Activated CD4-positive, alpha-beta T cell treated with anti-CD3 and anti-CD28 coated beads, Interleukin-2, amount 10 ng/mL, durations not matched to agents 7 days and 5 days (primary cell): ENCODE results near the gene CRISPLD2. TPM values are rescaled to one million over a fixed set of nuclear protein-coding genes. Genes with fewer than 3 reads are reported as not detected.

Experiments
- CTCF ChIA-PET: fragments of 350-600 bp; sonication (Branson Sonifier 250); formaldehyde crosslinking; loops from one replicate; lab custom pipeline; 2021; ENCODE audit warnings: antibody characterized with exemption; lab: Charles Lee
- POLR2A ChIA-PET: fragments of 350-600 bp; sonication (Branson Sonifier 250); formaldehyde crosslinking; loops from one replicate; lab custom pipeline; 2021; ENCODE audit warnings: antibody characterized with exemption; lab: Charles Lee
- DNase-seq: peaks from one replicate; pipeline ENCODE4 v3.0.0-alpha.2; 2020
- H3K27ac Mint-ChIP-seq: one replicate; pipeline ENCODE4 v1.8.0; 2021; ENCODE audit warnings: mild to moderate bottlenecking, moderate library complexity, mixed read lengths
- H3K27me3 Mint-ChIP-seq: one replicate; pipeline ENCODE4 v1.8.0; 2021; ENCODE audit warnings: mixed read lengths
- H3K36me3 Mint-ChIP-seq: one replicate; pipeline ENCODE4 v1.8.0; 2021; ENCODE audit warnings: low read depth, mixed read lengths
- H3K4me1 Mint-ChIP-seq: one replicate; pipeline ENCODE4 v1.8.0; 2021; ENCODE audit warnings: mixed read lengths
- H3K4me3 Mint-ChIP-seq: one replicate; pipeline ENCODE4 v1.8.0; 2021; ENCODE audit warnings: mild to moderate bottlenecking, moderate library complexity, mixed read lengths
- H3K9me3 Mint-ChIP-seq: one replicate; pipeline ENCODE4 v1.8.0; 2021; ENCODE audit warnings: mixed read lengths
- total RNA-seq, 2 experiments: library from RNA; stranded (reverse); gene quantifications; one replicate each; pipeline ENCODE4 v1.2.3, GENCODE V29; 2021

The CRISPLD2 gene
- total RNA-seq, 2 experiments from 2014 or later: 0.25 to 0.27 TPM

GRCh38 chr16:84891149-84891795, 71.5 kb downstream of the CRISPLD2 start:
- no peak overlapping the region for H3K27ac Mint-ChIP-seq
- POLR2A ChIA-PET: no interaction called here
- no peaks in the 10 kb centered on the region for H3K27me3 Mint-ChIP-seq
- H3K36me3 Mint-ChIP-seq: no peaks in the 10 kb centered on the region
- DNase-seq: no peak
- CTCF ChIA-PET: no interaction called here
- H3K4me3 Mint-ChIP-seq: no peak overlapping the region
- no peaks in the 10 kb centered on the region for H3K4me1 Mint-ChIP-seq
- no peaks in the 10 kb centered on the region for H3K9me3 Mint-ChIP-seq

GRCh38 chr16:84892097-84892496, 72.3 kb downstream of the CRISPLD2 start:
- no peaks in the 10 kb centered on the region for H3K36me3 Mint-ChIP-seq
- H3K4me1 Mint-ChIP-seq: no peaks in the 10 kb centered on the region
- no peak overlapping the region for H3K4me3 Mint-ChIP-seq
- DNase-seq: no peak
- peaks cover 3% of the 10 kb centered on the region for H3K27me3 Mint-ChIP-seq
- no peak overlapping the region for H3K27ac Mint-ChIP-seq
- ChIA-PET POLR2A (no interaction called here), CTCF (no interaction called here)
- no peaks in the 10 kb centered on the region for H3K9me3 Mint-ChIP-seq

GRCh38 chr16:84893467-84893848, 73.7 kb downstream of the CRISPLD2 start:
- Mint-ChIP-seq H3K36me3 (no peaks in the 10 kb centered on the region), H3K9me3 (no peaks in the 10 kb centered on the region), H3K4me3 (no peak overlapping the region), H3K4me1 (peaks cover 5% of the 10 kb centered on the region), H3K27ac (no peak overlapping the region), H3K27me3 (peaks cover 8% of the 10 kb centered on the region)
- POLR2A ChIA-PET: no interaction called here
- no peak for DNase-seq
- CTCF ChIA-PET: no interaction called here

GRCh38 chr16:84893849-84894599, 74.2 kb downstream of the CRISPLD2 start:
- POLR2A ChIA-PET: no interaction called here
- Mint-ChIP-seq H3K27ac (no peak overlapping the region), H3K27me3 (peaks cover 8% of the 10 kb centered on the region), H3K9me3 (no peaks in the 10 kb centered on the region), H3K4me1 (peaks cover 5% of the 10 kb centered on the region), H3K4me3 (no peak overlapping the region), H3K36me3 (no peaks in the 10 kb centered on the region)
- CTCF ChIA-PET: no interaction called here
- DNase-seq: no peak

- Mint-ChIP-seq H3K4me3 (no peak overlapping the region), H3K4me1 (peaks cover 5% of the 10 kb centered on the region), H3K27ac (no peak overlapping the region), H3K27me3 (peaks cover 8% of the 10 kb centered on the region), H3K36me3 (no peaks in the 10 kb centered on the region), H3K9me3 (no peaks in the 10 kb centered on the region)
- ChIA-PET POLR2A (no interaction called here), CTCF (no interaction called here)
- no peak for DNase-seq
These were observed 75.2 kb downstream of the CRISPLD2 start for GRCh38 chr16:84895016-84895415.

GRCh38 chr16:84896847-84897246, 77.1 kb downstream of the CRISPLD2 start:
- CTCF ChIA-PET: interaction anchor here (0.7 kb wide), 1 partner anchor 74 kb away, joined by 3 read pairs; no protein-coding TSS in a partner anchor
- H3K36me3 Mint-ChIP-seq: no peaks in the 10 kb centered on the region
- POLR2A ChIA-PET: no interaction called here
- no peak overlapping the region for H3K4me3 Mint-ChIP-seq
- H3K4me1 Mint-ChIP-seq: peaks cover 5% of the 10 kb centered on the region
- no peak for DNase-seq
- H3K27me3 Mint-ChIP-seq: peaks cover 8% of the 10 kb centered on the region
- H3K9me3 Mint-ChIP-seq: no peaks in the 10 kb centered on the region
- no peak overlapping the region for H3K27ac Mint-ChIP-seq

GRCh38 chr16:84897911-84898377, 78.2 kb downstream of the CRISPLD2 start:
- Mint-ChIP-seq H3K9me3 (no peaks in the 10 kb centered on the region), H3K4me1 (peaks cover 5% of the 10 kb centered on the region)
- CTCF ChIA-PET: no interaction called here

GRCh38 chr16:84898447-84898846, 78.7 kb downstream of the CRISPLD2 start:
- peaks cover 8% of the 10 kb centered on the region for H3K27me3 Mint-ChIP-seq
- H3K27ac Mint-ChIP-seq: no peak overlapping the region
- peaks cover 5% of the 10 kb centered on the region for H3K4me1 Mint-ChIP-seq
- no peak overlapping the region for H3K4me3 Mint-ChIP-seq
- DNase-seq: no peak
- CTCF ChIA-PET: no interaction called here
- H3K9me3 Mint-ChIP-seq: no peaks in the 10 kb centered on the region
- POLR2A ChIA-PET: no interaction called here
- H3K36me3 Mint-ChIP-seq: no peaks in the 10 kb centered on the region

More at GRCh38 chr16:84897911-84898377, 78.2 kb downstream of the CRISPLD2 start:
- H3K27me3 Mint-ChIP-seq: peaks cover 8% of the 10 kb centered on the region
- DNase-seq: no peak
- H3K4me3 Mint-ChIP-seq: no peak overlapping the region
- H3K36me3 Mint-ChIP-seq: no peaks in the 10 kb centered on the region
- H3K27ac Mint-ChIP-seq: no peak overlapping the region
- POLR2A ChIA-PET: no interaction called here

- no peaks in the 10 kb centered on the region for H3K36me3 Mint-ChIP-seq
- no peak overlapping the region for H3K27ac Mint-ChIP-seq
- H3K4me1 Mint-ChIP-seq: peaks cover 5% of the 10 kb centered on the region
- H3K4me3 Mint-ChIP-seq: no peak overlapping the region
- no peaks in the 10 kb centered on the region for H3K9me3 Mint-ChIP-seq
- no peak for DNase-seq
- peaks cover 8% of the 10 kb centered on the region for H3K27me3 Mint-ChIP-seq
- CTCF ChIA-PET: no interaction called here
- POLR2A ChIA-PET: no interaction called here
These were observed 79.6 kb downstream of the CRISPLD2 start for GRCh38 chr16:84899414-84899813.

GRCh38 chr16:84905965-84906460, 86.2 kb downstream of the CRISPLD2 start:
- POLR2A ChIA-PET: no interaction called here
- Mint-ChIP-seq H3K4me1 (no peaks in the 10 kb centered on the region), H3K9me3 (no peaks in the 10 kb centered on the region), H3K27me3 (no peaks in the 10 kb centered on the region), H3K4me3 (no peak overlapping the region), H3K36me3 (no peaks in the 10 kb centered on the region), H3K27ac (no peak overlapping the region)
- CTCF ChIA-PET: no interaction called here
- no peak for DNase-seq

GRCh38 chr16:84907051-84907450, 87.3 kb downstream of the CRISPLD2 start:
- ChIA-PET CTCF (no interaction called here), POLR2A (no interaction called here)
- Mint-ChIP-seq H3K27me3 (peaks cover 2% of the 10 kb centered on the region), H3K27ac (no peak overlapping the region), H3K4me1 (no peaks in the 10 kb centered on the region), H3K9me3 (no peaks in the 10 kb centered on the region), H3K4me3 (no peak overlapping the region), H3K36me3 (no peaks in the 10 kb centered on the region)
- no peak for DNase-seq

- Mint-ChIP-seq H3K36me3 (no peaks in the 10 kb centered on the region), H3K9me3 (no peaks in the 10 kb centered on the region), H3K4me3 (no peak overlapping the region), H3K4me1 (no peaks in the 10 kb centered on the region), H3K27ac (no peak overlapping the region), H3K27me3 (peaks cover 2% of the 10 kb centered on the region)
- ChIA-PET CTCF (no interaction called here), POLR2A (no interaction called here)
- no peak for DNase-seq
These were observed 87.8 kb downstream of the CRISPLD2 start for GRCh38 chr16:84907575-84907974.

- CTCF ChIA-PET: no interaction called here
- Mint-ChIP-seq H3K27ac (no peak overlapping the region), H3K4me3 (no peak overlapping the region), H3K9me3 (no peaks in the 10 kb centered on the region), H3K4me1 (no peaks in the 10 kb centered on the region), H3K36me3 (no peaks in the 10 kb centered on the region), H3K27me3 (peaks cover 2% of the 10 kb centered on the region)
- no peak for DNase-seq
- POLR2A ChIA-PET: no interaction called here
These were observed 89.8 kb downstream of the CRISPLD2 start for GRCh38 chr16:84909476-84910085.
